HepG2 (cell line): Measurements from ENCODE around the gene ZFAND3. TPM values are rescaled to one million over a fixed set of nuclear protein-coding genes. Genes with fewer than 3 reads are reported as not detected.

Experiments used
- AKNA ChIP-seq: sonication (generic); formaldehyde crosslinking; IDR thresholded peaks from 2 replicates; pipeline ENCODE4 v1.4.0; 2020; ENCODE audit warnings: missing genetic modification reagents, borderline replicate concordance
- CSRNP1 ChIP-seq: sonication (generic); formaldehyde crosslinking; IDR thresholded peaks from 2 replicates; pipeline ENCODE4 v1.8.1; 2023; ENCODE audit warnings: mild to moderate bottlenecking, missing genetic modification reagents
- GABPB1 ChIP-seq: IDR thresholded peaks from 2 replicates; pipeline ENCODE4 v1.6.1; 2016; ENCODE audit warnings: mild to moderate bottlenecking, missing genetic modification reagents, moderate library complexity, missing compliant biosample characterization
- HIVEP1 ChIP-seq: sonication (generic); formaldehyde crosslinking; IDR thresholded peaks from 2 replicates; pipeline ENCODE4 v1.4.0; 2020; ENCODE audit warnings: mild to moderate bottlenecking, missing genetic modification reagents
- MAX ChIP-seq: IDR thresholded peaks from 2 replicates; pipeline ENCODE4 v1.6.1; 2012; ENCODE audit warnings: inconsistent platforms
- MBNL3 ChIP-seq: fragments of 250-450 bp; sonication (Bioruptor Pico); conservative IDR thresholded peaks from 2 replicates; pipeline ENCODE4 v1.8.0; 2022; ENCODE audit warnings: mild to moderate bottlenecking, inconsistent platforms
- SAFB2 ChIP-seq: sonication (generic); formaldehyde crosslinking; IDR thresholded peaks from 2 replicates; pipeline ENCODE4 v1.5.1; 2020; ENCODE audit warnings: missing genetic modification reagents, low read depth, mild to moderate bottlenecking, borderline replicate concordance
- TOE1 ChIP-seq: sonication (generic); formaldehyde crosslinking; IDR thresholded peaks from 2 replicates; pipeline ENCODE4 v1.4.0; 2020; ENCODE audit warnings: mild to moderate bottlenecking, missing genetic modification reagents
- U2AF2 ChIP-seq: fragments of 200-400 bp; formaldehyde crosslinking; IDR thresholded peaks from 2 replicates; pipeline ENCODE4 v1.6.1; 2017; ENCODE audit warnings: low read depth, mild to moderate bottlenecking, low read length
- ZFP36L1 ChIP-seq: sonication (generic); formaldehyde crosslinking; IDR thresholded peaks from 2 replicates; pipeline ENCODE4 v1.8.0; 2022; ENCODE audit warnings: mild to moderate bottlenecking, missing genetic modification reagents, moderate library complexity
- ZNF138 ChIP-seq: sonication (generic); formaldehyde crosslinking; IDR thresholded peaks from 2 replicates; pipeline ENCODE4 v1.5.0; 2020; ENCODE audit warnings: mild to moderate bottlenecking, low read depth, missing genetic modification reagents
- ZNF143 ChIP-seq: sonication (generic); formaldehyde crosslinking; IDR thresholded peaks from 2 replicates; pipeline ENCODE4 v1.4.0; 2020; ENCODE audit warnings: missing genetic modification reagents
- ZNF407 ChIP-seq: sonication (generic); formaldehyde crosslinking; IDR thresholded peaks from one replicate; pipeline ENCODE4 v1.5.1; 2020; ENCODE audit warnings: mild to moderate bottlenecking, missing genetic modification reagents; ENCODE audit errors: not compliant biosample characterization
- ZNF460 ChIP-seq: sonication (generic); formaldehyde crosslinking; IDR thresholded peaks from 2 replicates; pipeline ENCODE4 v1.5.1; 2020; ENCODE audit warnings: missing genetic modification reagents, mild to moderate bottlenecking, borderline replicate concordance
- ZNF788 ChIP-seq: sonication (generic); formaldehyde crosslinking; IDR thresholded peaks from 2 replicates; pipeline ENCODE4 v1.5.0; 2020; ENCODE audit warnings: mild to moderate bottlenecking, missing genetic modification reagents, borderline replicate concordance
- polyA plus RNA-seq, 8 experiments: library from polyadenylated mRNA; depleted of rRNA in 3 of 8; stranded (reverse) in 7 of 8; unstranded in 1 of 8; fragments of >200 nt; fragmentation: Illumina TruSeq in 4 of 8; extraction: Trizol in 4 of 8; gene quantifications; 2 replicates each; pipeline versions ENCODE4 v1.2.1 to v1.2.3, GENCODE V29; 2011 to 2016; ENCODE audit warnings: low read depth in 4 of 8, missing spikeins in 1 of 8, mixed read lengths in 1 of 8; ENCODE audit not compliant: insufficient read depth in 1 of 8
- total RNA-seq, 5 experiments: library from RNA; depleted of rRNA; stranded (reverse); fragments of >200 nt; fragmentation: Illumina TruSeq; extraction: Trizol; gene quantifications; 2 replicates each; pipeline ENCODE4 v1.2.3, GENCODE V29; 2016; ENCODE audit warnings: low read depth in 1 of 5

Gene ZFAND3
- total and polyA plus RNA-seq, 2 of the 13 experiments (the other 11 are each of a cell fraction or from before 2014, with no cell fraction given), result 16.4 to 17.1 TPM

- no peak for TF ChIP-seq ZNF407 (CRISPR knock-in tag)
- no peak for TF ChIP-seq MBNL3 (CRISPR knock-in tag)
- no peak for TF ChIP-seq ZNF460 (CRISPR knock-in tag)
- TF ChIP-seq ZFP36L1 (CRISPR knock-in tag), result no peak
- no peak for TF ChIP-seq TOE1 (CRISPR knock-in tag)
- TF ChIP-seq HIVEP1 (CRISPR knock-in tag), result no peak
- TF ChIP-seq U2AF2, result no peak
- TF ChIP-seq ZNF138, result no peak
- no peak for TF ChIP-seq SAFB2 (CRISPR knock-in tag)
- TF ChIP-seq ZNF143, result no peak
- TF ChIP-seq CSRNP1 (CRISPR knock-in tag), result no peak
- no peak for TF ChIP-seq ZNF788 (CRISPR knock-in tag)
- peak; percentile 56; the same call in 1 of the 2 replicates for TF ChIP-seq GABPB1 (CRISPR knock-in tag)
- TF ChIP-seq MAX, result peak; percentile 41; the same call in 1 of the 2 replicates
- TF ChIP-seq AKNA (CRISPR knock-in tag), result no peak
These were observed 335.6 kb downstream of the ZFAND3 start (continued) for GRCh38 chr6:38155144-38155543.
